H9 (cell line): ENCODE data around the gene C10orf120. TPM values are rescaled to one million over a fixed set of nuclear protein-coding genes. Genes with fewer than 3 reads are reported as not detected.

Source experiments
- DNase-seq: peaks from one replicate; pipeline ENCODE4 v3.0.0-alpha.2; 2017
- H2AFZ ChIP-seq: one replicate; pipeline ENCODE4 v1.6.1; 2013; ENCODE audit warnings: mild to moderate bottlenecking, low read length, control low read depth, moderate library complexity
- H2AK5ac ChIP-seq: 2 replicates; pipeline ENCODE4 v1.6.1; 2013; ENCODE audit warnings: low read length, control low read depth, mixed read lengths; ENCODE audit not compliant: insufficient read length
- H2BK120ac ChIP-seq: one replicate; pipeline ENCODE4 v1.6.1; 2013; ENCODE audit warnings: low read depth, mild to moderate bottlenecking, low read length, control low read depth, inconsistent platforms; ENCODE audit not compliant: poor library complexity, severe bottlenecking
- H2BK12ac ChIP-seq: 2 replicates; pipeline ENCODE4 v1.6.1; 2013; ENCODE audit warnings: low read length, control low read depth, mixed read lengths, low read depth; ENCODE audit not compliant: insufficient read length
- H2BK15ac ChIP-seq: 2 replicates; pipeline ENCODE4 v1.6.1; 2013; ENCODE audit warnings: low read depth, low read length, control low read depth
- H2BK20ac ChIP-seq: one replicate; pipeline ENCODE4 v1.6.1; 2013; ENCODE audit warnings: low read depth, mild to moderate bottlenecking, low read length, control low read depth, inconsistent platforms; ENCODE audit not compliant: poor library complexity, severe bottlenecking
- H2BK5ac ChIP-seq: 2 replicates; pipeline ENCODE4 v1.6.1; 2013; ENCODE audit warnings: low read length, control low read depth, mixed read lengths; ENCODE audit not compliant: insufficient read length
- H3K14ac ChIP-seq: 2 replicates; pipeline ENCODE4 v1.6.1; 2013; ENCODE audit warnings: low read length, control low read depth; ENCODE audit not compliant: insufficient read depth
- H3K18ac ChIP-seq: 2 replicates; pipeline ENCODE4 v1.6.1; 2013; ENCODE audit warnings: low read depth, mild to moderate bottlenecking, mixed read lengths, low read length, control low read depth; ENCODE audit not compliant: insufficient read length
- H3K23ac ChIP-seq: 2 replicates; pipeline ENCODE4 v1.6.1; 2013; ENCODE audit warnings: low read length, control low read depth, mixed read lengths, low read depth; ENCODE audit not compliant: insufficient read length
- H3K23me2 ChIP-seq: 2 replicates; pipeline ENCODE4 v1.6.1; 2013; ENCODE audit warnings: low read depth, mild to moderate bottlenecking, mixed read lengths, low read length, control low read depth; ENCODE audit not compliant: insufficient read length, poor library complexity, severe bottlenecking
- H3K27ac ChIP-seq: 2 replicates; pipeline ENCODE4 v1.5.1; 2013; ENCODE audit warnings: low read length, control low read depth, mixed read lengths, low read depth; ENCODE audit not compliant: insufficient read length
- H3K27me3 ChIP-seq: 2 replicates; pipeline ENCODE4 v1.6.1; 2013; ENCODE audit warnings: low read length, control low read depth, inconsistent platforms; ENCODE audit not compliant: insufficient read depth
- H3K4ac ChIP-seq: 2 replicates; pipeline ENCODE4 v1.6.1; 2013; ENCODE audit warnings: low read depth, mild to moderate bottlenecking, control low read depth, inconsistent platforms, low read length, moderate library complexity
- H3K4me1 ChIP-seq: 2 replicates; pipeline ENCODE4 v1.6.1; 2013; ENCODE audit warnings: low read length, control low read depth, inconsistent platforms; ENCODE audit not compliant: insufficient read depth
- H3K4me2 ChIP-seq: 2 replicates; pipeline ENCODE4 v1.6.1; 2013; ENCODE audit warnings: low read length, control low read depth, mixed read lengths; ENCODE audit not compliant: insufficient read length, insufficient read depth
- H3K56ac ChIP-seq: 2 replicates; pipeline ENCODE4 v1.6.1; 2013; ENCODE audit warnings: low read depth, mild to moderate bottlenecking, mixed read lengths, low read length, control low read depth; ENCODE audit not compliant: insufficient read length
- H3K79me1 ChIP-seq: 2 replicates; pipeline ENCODE4 v1.6.1; 2013; ENCODE audit warnings: low read depth, mild to moderate bottlenecking, moderate library complexity, low read length, control low read depth, inconsistent platforms; ENCODE audit not compliant: insufficient read depth, poor library complexity, severe bottlenecking
- H3K79me2 ChIP-seq: 2 replicates; pipeline ENCODE4 v1.6.1; 2013; ENCODE audit warnings: low read length, control low read depth, inconsistent platforms; ENCODE audit not compliant: insufficient read depth
- H3K9ac ChIP-seq: 2 replicates; pipeline ENCODE4 v1.6.1; 2013; ENCODE audit warnings: low read length, control low read depth, mixed read lengths; ENCODE audit not compliant: insufficient read length; ENCODE audit errors: extremely low read depth
- H3K9me3 ChIP-seq: one replicate; pipeline ENCODE4 v1.6.1; 2013; ENCODE audit warnings: low read depth, low read length, inconsistent platforms; ENCODE audit not compliant: control insufficient read depth
- H3T11ph ChIP-seq: one replicate; pipeline ENCODE4 v1.6.1; 2013; ENCODE audit warnings: mild to moderate bottlenecking, low read length, control low read depth, inconsistent platforms
- H4K20me1 ChIP-seq: one replicate; pipeline ENCODE4 v1.6.1; 2013; ENCODE audit not compliant: control insufficient read depth, insufficient read length, insufficient read depth
- H4K5ac ChIP-seq: 2 replicates; pipeline ENCODE4 v1.6.1; 2013; ENCODE audit warnings: low read depth, mild to moderate bottlenecking, mixed read lengths, low read length, control low read depth; ENCODE audit not compliant: insufficient read length
- H4K8ac ChIP-seq: replicated peaks from 2 replicates; pipeline ENCODE4 v1.6.1; 2013; ENCODE audit warnings: low read length, control low read depth, mixed read lengths, low read depth; ENCODE audit not compliant: insufficient read length
- H4K91ac ChIP-seq: 2 replicates; pipeline ENCODE4 v1.6.1; 2013; ENCODE audit warnings: low read depth, mild to moderate bottlenecking, moderate library complexity, mixed read lengths, low read length, control low read depth; ENCODE audit not compliant: insufficient read length
- H3K27ac Mint-ChIP-seq, 3 experiments: 2 replicates in 2 of 3; 3 replicates in 1 of 3; pipeline ENCODE4 v1.8.0; 2020 to 2021; ENCODE audit warnings: mixed read lengths in 3 of 3, mild to moderate bottlenecking in 1 of 3, moderate library complexity in 1 of 3
- H3K27me3 Mint-ChIP-seq: 2 replicates; pipeline ENCODE4 v1.8.0; 2021; ENCODE audit warnings: low read depth, mild to moderate bottlenecking, moderate library complexity, mixed read lengths
- H3K36me3 Mint-ChIP-seq, 3 experiments: 2 replicates in 2 of 3; 3 replicates in 1 of 3; pipeline ENCODE4 v1.8.0; 2020 to 2021; ENCODE audit warnings: low read depth in 3 of 3, mixed read lengths in 3 of 3; ENCODE audit not compliant: insufficient read depth in 1 of 3
- H3K4me1 Mint-ChIP-seq, 2 experiments: 2 replicates each; pipeline ENCODE4 v1.8.0; 2020; ENCODE audit warnings: mixed read lengths in 2 of 2
- H3K4me3 Mint-ChIP-seq, 2 experiments: 2 replicates in 1 of 2; 3 replicates in 1 of 2; pipeline ENCODE4 v1.8.0; 2020 to 2021; ENCODE audit warnings: mild to moderate bottlenecking in 2 of 2, mixed read lengths in 2 of 2, moderate library complexity in 1 of 2
- H3K9me3 Mint-ChIP-seq, 2 experiments: 2 replicates in 1 of 2; 3 replicates in 1 of 2; pipeline ENCODE4 v1.8.0; 2020; ENCODE audit warnings: mild to moderate bottlenecking in 2 of 2, mixed read lengths in 2 of 2, moderate library complexity in 1 of 2
- WGBS: extraction: QIAGEN DNeasy Blood & Tissue Kit; methylation state at CpG from one replicate; pipeline ENCODE4 v1.1.7; 2013; ENCODE audit warnings: missing lambda C conversion rate, low lambda C conversion rate, mixed read lengths; ENCODE audit not compliant: insufficient read length; ENCODE audit errors: extremely low coverage; 5-methylcytosine and 5-hydroxymethylcytosine counted together
- total RNA-seq: library from RNA; stranded (reverse); gene quantifications from 2 replicates; pipeline ENCODE4 v1.2.1, GENCODE V29; 2021
- TF ChIP-seq, protein P1 (sequence below): fragments of 200-600 bp; sonication (generic); conservative IDR thresholded peaks from 3 replicates; pipeline ENCODE4 v1.8.0; 2021; ENCODE audit warnings: antibody characterized with exemption, mild to moderate bottlenecking

Gene C10orf120
- total RNA-seq, 1 experiment from 2014 or later, result not detected

DNA sequence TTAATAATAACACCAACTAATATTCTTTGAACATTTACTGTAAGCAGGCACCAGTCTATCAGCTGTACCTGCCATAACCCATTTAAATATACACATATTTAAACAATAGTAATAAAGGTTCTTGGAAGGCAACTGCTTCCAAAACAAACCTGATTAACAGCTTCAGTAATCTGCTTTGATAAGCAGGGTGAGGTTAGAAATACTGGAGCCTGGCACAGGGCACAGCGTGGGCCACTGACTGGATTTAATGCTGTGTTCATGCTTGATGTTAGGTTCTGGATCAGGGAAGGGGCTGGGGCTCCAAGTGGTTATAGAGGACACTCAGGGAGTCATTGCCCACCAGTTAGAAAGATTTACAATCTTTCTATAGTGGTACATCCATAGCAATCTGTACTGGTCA, 10.9 kb upstream of the C10orf120 start:
- H3K27me3 ChIP-seq, result no peaks in the 10 kb centered on the region

More for the DNA sequence above, 10.9 kb upstream of the C10orf120 start:
- no peaks in the 10 kb centered on the region for H3K9me3 Mint-ChIP-seq
- H3K27ac Mint-ChIP-seq, result no peak overlapping the region
- H3K27me3 Mint-ChIP-seq, result no peaks in the 10 kb centered on the region
- Histone ChIP-seq H4K5ac (no peak overlapping the region), H3K18ac (no peak overlapping the region), H3K14ac (no peak overlapping the region), H2AFZ (no peak overlapping the region), H2AK5ac (no peak overlapping the region), H4K91ac (no peak overlapping the region), H3K4me1 (no peaks in the 10 kb centered on the region), H3T11ph (no peak overlapping the region), H3K23me2 (no peaks in the 10 kb centered on the region), H2BK15ac (no peak overlapping the region), H2BK20ac (no peak overlapping the region), H3K79me2 (no peaks in the 10 kb centered on the region; the same call in 1 of the 2 replicates), H2BK5ac (no peak overlapping the region), H2BK12ac (no peak overlapping the region), H3K4me2 (no peak overlapping the region), H3K27ac (no peak overlapping the region), H3K56ac (no peak overlapping the region), H3K9ac (no peak overlapping the region), H3K23ac (no peak overlapping the region), H4K8ac (no peak overlapping the region), H3K9me3 (no peaks in the 10 kb centered on the region), H2BK120ac (no peak overlapping the region), H3K4ac (no peak overlapping the region), H3K79me1 (no peaks in the 10 kb centered on the region), H4K20me1 (no peaks in the 10 kb centered on the region)
- no peaks in the 10 kb centered on the region for H3K36me3 Mint-ChIP-seq
- no peak for DNase-seq
- H3K4me1 Mint-ChIP-seq, result peaks cover 21 to 22% of the 10 kb centered on the region in 2 experiments
- H3K4me3 Mint-ChIP-seq, result no peak overlapping the region
- TF ChIP-seq, protein P1, sequence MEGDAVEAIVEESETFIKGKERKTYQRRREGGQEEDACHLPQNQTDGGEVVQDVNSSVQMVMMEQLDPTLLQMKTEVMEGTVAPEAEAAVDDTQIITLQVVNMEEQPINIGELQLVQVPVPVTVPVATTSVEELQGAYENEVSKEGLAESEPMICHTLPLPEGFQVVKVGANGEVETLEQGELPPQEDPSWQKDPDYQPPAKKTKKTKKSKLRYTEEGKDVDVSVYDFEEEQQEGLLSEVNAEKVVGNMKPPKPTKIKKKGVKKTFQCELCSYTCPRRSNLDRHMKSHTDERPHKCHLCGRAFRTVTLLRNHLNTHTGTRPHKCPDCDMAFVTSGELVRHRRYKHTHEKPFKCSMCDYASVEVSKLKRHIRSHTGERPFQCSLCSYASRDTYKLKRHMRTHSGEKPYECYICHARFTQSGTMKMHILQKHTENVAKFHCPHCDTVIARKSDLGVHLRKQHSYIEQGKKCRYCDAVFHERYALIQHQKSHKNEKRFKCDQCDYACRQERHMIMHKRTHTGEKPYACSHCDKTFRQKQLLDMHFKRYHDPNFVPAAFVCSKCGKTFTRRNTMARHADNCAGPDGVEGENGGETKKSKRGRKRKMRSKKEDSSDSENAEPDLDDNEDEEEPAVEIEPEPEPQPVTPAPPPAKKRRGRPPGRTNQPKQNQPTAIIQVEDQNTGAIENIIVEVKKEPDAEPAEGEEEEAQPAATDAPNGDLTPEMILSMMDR, result no peak
- no CpG with 5 or more reads among the region's 1 CpG for WGBS
